ENCODE data around the gene SLX9.

SLX9 gene

GRCh38 chr21:44939532-44940115, at the start of gene SLX9:
Gene SLX9 (plus strand): TSS chr21:44940029. CDS start chr21:44940058, 29 bp downstream.
- peak; percentile 72 to 77 for DNase-seq (ENCODE audit: low read depth in 2 of 2)

- no peak for DNase-seq (ENCODE audit: low read depth in 2 of 2)
Measured at GRCh38 chr21:44890338-44890931, 49.4 kb upstream of the SLX9 start.

- DNase-seq (ENCODE audit: low read depth in 2 of 2): no peak
Measured at GRCh38 chr21:44890961-44891541, 48.8 kb upstream of the SLX9 start.

GRCh38 chr21:44891631-44892031, 48.2 kb upstream of the SLX9 start:
- no peak for DNase-seq (ENCODE audit: low read depth in 2 of 2)

- DNase-seq (ENCODE audit: low read depth in 2 of 2): no peak
Measured at GRCh38 chr21:44892095-44892494, 47.7 kb upstream of the SLX9 start.

GRCh38 chr21:44892536-44893277, 47.1 kb upstream of the SLX9 start:
- peak; percentile 73 to 74 for DNase-seq (ENCODE audit: low read depth in 2 of 2)

GRCh38 chr21:44893278-44893556, 46.6 kb upstream of the SLX9 start:
- no peak for DNase-seq (ENCODE audit: low read depth in 2 of 2)

GRCh38 chr21:44893948-44894656, 45.7 kb upstream of the SLX9 start:
- DNase-seq (ENCODE audit: low read depth in 2 of 2): no peak

GRCh38 chr21:44894687-44895302, 45.0 kb upstream of the SLX9 start:
- DNase-seq (ENCODE audit: low read depth in 2 of 2): no peak

- DNase-seq (ENCODE audit: low read depth in 2 of 2): no peak
Measured at GRCh38 chr21:44895859-44896258, 44.0 kb upstream of the SLX9 start.

- no peak for DNase-seq (ENCODE audit: low read depth in 2 of 2)
Measured at GRCh38 chr21:44896561-44897286, 43.1 kb upstream of the SLX9 start.

- DNase-seq (ENCODE audit: low read depth in 2 of 2): no peak
Measured at GRCh38 chr21:44897326-44898010, 42.4 kb upstream of the SLX9 start.

- no peak for DNase-seq (ENCODE audit: low read depth in 2 of 2)
Measured at GRCh38 chr21:44898011-44898488, 41.8 kb upstream of the SLX9 start.

GRCh38 chr21:44898851-44899767, 40.7 kb upstream of the SLX9 start:
- no peak for DNase-seq (ENCODE audit: low read depth in 2 of 2)

- DNase-seq (ENCODE audit: low read depth in 2 of 2): no peak
Measured at GRCh38 chr21:44899768-44900558, 39.9 kb upstream of the SLX9 start.

- no peak for DNase-seq (ENCODE audit: low read depth in 2 of 2)
Measured at GRCh38 chr21:44900559-44901251, 39.1 kb upstream of the SLX9 start.

- no peak for DNase-seq (ENCODE audit: low read depth in 2 of 2)
Measured at GRCh38 chr21:44901391-44902074, 38.3 kb upstream of the SLX9 start.
